Stimulated activated CD8-positive, alpha-beta memory T cell treated with anti-CD3 and anti-CD28 coated beads, Interleukin-4, amount 100 ng/mL, for 48 hours (primary cell): ENCODE results near the gene FLVCR2.

Source experiments
- DNase-seq: peaks from one replicate; pipeline ENCODE4 v3.0.0-alpha.2; 2020

Gene FLVCR2, protein sequence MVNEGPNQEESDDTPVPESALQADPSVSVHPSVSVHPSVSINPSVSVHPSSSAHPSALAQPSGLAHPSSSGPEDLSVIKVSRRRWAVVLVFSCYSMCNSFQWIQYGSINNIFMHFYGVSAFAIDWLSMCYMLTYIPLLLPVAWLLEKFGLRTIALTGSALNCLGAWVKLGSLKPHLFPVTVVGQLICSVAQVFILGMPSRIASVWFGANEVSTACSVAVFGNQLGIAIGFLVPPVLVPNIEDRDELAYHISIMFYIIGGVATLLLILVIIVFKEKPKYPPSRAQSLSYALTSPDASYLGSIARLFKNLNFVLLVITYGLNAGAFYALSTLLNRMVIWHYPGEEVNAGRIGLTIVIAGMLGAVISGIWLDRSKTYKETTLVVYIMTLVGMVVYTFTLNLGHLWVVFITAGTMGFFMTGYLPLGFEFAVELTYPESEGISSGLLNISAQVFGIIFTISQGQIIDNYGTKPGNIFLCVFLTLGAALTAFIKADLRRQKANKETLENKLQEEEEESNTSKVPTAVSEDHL

GRCh38 chr14:75578102-75578785 is at the start of gene FLVCR2:
Gene FLVCR2 (plus strand): TSS chr14:75578620. CDS start chr14:75578973, 353 bp downstream.
- peak; percentile 67 for DNase-seq

DNA sequence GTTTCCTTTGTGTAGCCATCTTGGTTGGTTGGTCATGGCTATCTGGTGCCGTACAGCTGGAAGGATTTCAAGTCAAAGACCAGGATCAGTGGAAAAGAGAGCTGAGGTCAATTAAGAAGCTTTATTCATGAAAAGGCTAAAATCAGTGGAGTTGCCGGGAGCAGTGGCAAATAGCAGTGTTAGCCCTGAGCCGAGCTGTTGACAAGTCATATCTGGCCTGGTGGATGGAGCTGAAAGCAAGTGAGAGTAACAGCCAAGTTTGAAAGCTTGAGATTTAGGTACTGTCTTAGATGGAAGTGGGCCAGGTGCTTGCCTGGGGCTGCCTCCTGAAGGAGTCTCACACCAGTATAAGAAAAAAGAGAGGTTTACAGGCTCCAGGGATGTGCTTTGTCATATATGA is 47.2 kb upstream of the FLVCR2 start:
- no peak for DNase-seq

GRCh38 chr14:75531660-75532317 is 46.6 kb upstream of the FLVCR2 start:
- DNase-seq = no peak

GRCh38 chr14:75533791-75534555 is 44.4 kb upstream of the FLVCR2 start:
- DNase-seq = no peak

- no peak for DNase-seq
Observed at GRCh38 chr14:75535164-75535898, 43.1 kb upstream of the FLVCR2 start.

DNA sequence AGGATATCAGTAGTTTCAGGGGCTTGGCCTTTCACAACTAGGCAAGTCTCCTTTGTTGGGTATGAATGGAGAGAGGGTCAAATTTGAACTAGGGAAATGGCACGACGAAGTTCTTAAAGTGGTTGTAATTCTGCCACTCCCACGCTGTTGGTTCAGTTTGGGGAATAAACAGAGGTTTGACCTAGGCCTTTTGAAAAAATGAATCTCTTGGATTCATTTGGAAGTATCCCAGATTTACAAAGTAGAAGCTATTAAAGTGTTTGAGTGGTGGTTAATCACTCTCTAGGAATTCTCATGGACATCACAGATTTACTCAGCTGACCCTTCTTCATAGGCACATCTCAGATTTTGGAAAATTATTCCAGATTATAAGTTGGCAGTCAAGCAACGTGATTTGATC is 41.3 kb upstream of the FLVCR2 start:
- DNase-seq = no peak

GRCh38 chr14:75539162-75539560 is 39.3 kb upstream of the FLVCR2 start:
- DNase-seq = no peak

DNA sequence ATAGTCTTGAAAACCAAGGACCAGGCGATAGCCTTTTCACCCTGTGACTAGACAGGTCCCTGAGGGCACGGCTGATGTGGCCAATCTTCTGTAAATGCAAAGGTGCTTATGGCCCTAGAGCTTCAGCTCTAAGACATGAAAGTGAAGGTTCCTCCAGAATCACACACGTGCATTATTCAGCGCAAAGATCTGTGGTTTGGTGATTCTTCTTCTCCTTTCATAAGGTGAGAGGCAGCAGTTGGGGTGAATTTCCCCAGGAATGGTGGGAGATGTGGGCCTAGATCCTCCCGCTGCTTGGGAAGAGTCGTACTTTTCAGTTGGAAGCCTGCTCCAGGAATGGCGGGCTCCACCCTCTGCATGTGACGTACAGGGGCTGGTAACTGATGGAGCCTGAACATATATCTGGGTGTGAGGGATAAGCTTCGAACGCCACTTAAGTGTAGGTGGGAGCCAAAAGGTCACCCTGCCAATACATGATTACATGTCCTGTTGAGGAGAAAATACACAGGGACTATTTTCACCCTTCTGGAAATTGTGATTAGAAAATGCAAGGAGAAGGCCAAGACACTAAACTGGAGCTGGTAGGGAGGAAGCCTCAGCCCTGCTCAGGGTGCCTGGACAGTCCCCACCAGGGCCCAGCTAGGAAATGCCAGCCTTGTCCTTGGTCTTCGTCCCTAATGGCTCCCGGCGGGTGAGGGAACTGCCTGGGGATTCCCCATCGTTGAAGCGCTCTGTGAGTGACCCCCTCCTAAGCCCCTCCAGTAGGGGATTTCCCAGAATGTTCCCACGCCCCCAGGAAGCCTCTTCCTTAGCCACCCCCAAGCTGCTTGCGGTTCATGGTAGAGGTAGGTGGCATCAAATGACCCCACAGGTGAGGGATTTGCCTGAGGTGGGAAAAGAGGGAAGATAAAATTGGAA is 38.6 kb upstream of the FLVCR2 start:
- DNase-seq = peak; percentile 60

- no peak for DNase-seq
Observed at GRCh38 chr14:75540479-75540851, 38.0 kb upstream of the FLVCR2 start.

DNA sequence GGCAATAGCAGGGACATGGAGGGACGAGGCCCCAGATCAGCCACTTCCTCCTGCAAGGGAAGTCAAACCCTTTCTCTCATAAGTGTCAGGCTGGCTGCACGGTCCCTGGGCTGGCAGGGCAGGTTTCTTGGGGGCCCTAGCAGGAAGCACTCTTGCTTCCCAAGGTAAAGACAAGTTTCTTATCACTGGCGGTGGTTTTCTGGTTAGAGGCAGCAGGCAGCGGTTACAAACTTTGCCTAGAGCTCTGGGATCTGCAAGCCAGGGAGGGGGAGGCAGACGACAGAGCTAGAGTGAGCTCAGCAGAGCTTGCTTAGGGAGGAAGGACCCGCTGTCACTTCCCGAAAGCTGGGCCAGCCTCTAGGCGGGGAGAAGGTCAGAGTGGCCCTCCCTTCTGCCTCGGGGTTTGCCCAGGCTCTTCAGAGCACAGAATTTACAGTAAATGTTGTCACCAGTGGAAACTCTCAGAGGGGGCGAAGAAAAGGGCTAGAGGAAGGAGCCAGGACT is 35.8 kb upstream of the FLVCR2 start:
- DNase-seq = peak; percentile 87

GRCh38 chr14:75543253-75543652 is 35.2 kb upstream of the FLVCR2 start:
- DNase-seq = no peak

GRCh38 chr14:75543786-75544185 is 34.6 kb upstream of the FLVCR2 start:
- no peak for DNase-seq

GRCh38 chr14:75545907-75546306 is 32.5 kb upstream of the FLVCR2 start:
- DNase-seq = no peak

DNA sequence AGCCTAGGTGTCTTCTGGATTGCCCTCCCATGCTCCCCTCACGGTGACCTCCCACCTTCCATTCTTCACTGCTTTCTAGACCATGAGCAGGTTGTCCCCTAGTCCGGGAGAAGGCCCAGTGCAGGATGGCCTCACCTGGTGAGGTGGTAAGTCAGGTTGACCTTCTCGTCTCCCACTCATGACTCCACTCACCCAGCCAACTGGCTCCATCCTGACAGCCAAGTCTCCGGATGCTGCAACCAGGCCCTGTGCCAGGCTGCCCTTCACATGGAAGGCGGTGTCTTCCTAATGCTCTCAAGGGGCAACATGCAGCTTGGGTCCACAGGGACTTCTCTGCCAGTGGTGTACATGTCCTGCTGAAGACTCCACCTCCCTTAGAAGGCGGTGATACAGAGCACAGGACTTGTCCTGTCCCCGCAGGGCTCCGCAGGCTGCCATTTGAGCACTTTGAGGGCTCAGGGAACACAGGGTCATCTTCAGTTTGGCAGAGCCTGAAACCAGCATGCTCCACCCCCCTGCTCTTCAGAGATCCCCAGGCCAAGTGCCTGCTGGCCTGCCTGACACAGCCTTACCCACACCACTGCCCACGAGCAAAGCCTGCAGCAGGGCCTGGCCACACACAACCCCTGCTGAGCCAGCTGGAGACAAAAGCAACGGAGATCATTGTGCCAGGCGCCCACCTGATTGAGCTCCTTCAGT is 30.7 kb upstream of the FLVCR2 start:
- DNase-seq = no peak

GRCh38 chr14:75548544-75548943 is 29.9 kb upstream of the FLVCR2 start:
- no peak for DNase-seq

GRCh38 chr14:75549169-75549568 is 29.3 kb upstream of the FLVCR2 start:
- peak; percentile 54 for DNase-seq

DNA sequence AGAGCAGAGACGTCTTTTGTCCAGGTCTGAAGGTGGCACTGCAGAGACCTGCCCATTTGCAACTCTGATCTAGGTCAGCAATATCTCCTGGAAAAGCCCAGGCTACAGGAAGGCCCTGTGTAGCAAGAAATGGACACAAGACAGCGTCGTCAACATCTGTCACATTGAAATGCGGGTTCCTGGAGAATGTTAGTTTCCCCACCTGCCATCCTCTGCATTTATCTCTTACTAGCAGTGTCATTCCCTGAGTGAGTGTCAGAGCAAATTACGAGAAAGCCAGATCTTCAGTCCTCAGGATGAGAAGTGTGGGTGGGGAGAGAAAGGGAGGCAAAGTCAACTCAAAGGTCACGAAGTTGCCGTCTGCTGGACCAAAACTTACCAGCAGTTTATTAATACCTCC is 27.4 kb upstream of the FLVCR2 start:
- DNase-seq = no peak

DNA sequence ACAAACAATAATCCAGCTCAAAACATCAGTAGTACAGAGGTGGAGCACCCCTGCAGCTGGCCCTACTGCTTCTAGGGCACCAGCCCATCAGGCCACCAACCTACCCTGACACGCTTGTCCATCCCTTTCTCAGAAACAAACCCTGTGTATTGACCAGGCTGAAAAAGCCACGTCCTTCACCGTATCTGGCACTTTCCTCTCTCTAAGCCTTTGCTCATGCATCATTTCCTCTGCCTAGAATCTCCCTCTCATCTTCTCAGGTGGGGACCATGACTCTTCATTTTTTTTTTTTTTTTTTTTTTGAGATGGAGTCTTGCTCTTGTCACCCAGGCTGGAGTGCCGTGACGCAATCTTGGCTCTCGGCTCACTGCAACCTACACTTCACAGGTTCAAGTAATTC is 25.3 kb upstream of the FLVCR2 start:
- DNase-seq = no peak

DNA sequence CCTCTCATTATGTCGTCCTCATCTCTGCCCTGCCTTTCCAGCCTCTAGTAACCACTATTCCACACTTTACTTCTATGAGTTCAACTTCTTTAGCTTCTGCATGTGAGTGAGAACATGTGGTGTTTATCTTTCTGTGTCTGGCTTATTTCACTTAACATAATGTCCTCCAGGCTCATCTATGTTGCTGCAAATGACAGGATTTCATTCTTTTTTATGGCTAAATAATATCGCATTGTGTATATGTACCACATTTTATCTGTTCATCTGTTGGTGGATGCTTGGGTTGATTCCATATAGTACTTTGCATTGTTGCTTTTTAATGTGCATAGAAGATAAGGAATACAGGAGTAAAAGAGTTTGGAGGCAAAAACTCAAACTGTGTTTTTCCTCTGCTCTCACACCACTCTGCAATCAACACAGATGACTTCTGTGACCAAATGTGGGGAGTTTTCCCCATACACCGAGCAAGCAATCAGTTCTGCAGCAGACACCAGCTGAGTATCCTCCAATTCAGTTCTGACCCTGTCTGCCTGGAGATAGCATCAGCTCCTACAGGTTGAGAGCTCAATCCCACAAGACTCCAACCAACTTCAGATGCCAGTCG is 24.6 kb upstream of the FLVCR2 start:
- DNase-seq = no peak

- no peak for DNase-seq
Observed at GRCh38 chr14:75554482-75554881, 23.9 kb upstream of the FLVCR2 start.
